Neural cell (in vitro differentiated cells): ENCODE results near the gene GPR18. TPM values are rescaled to one million over a fixed set of nuclear protein-coding genes. Genes with fewer than 3 reads are reported as not detected.
"Not testable (repeated sequence)": the region's sequence is repeated elsewhere in the genome, so short reads cannot be mapped to it uniquely, and the experiment has no call there.

Experiments
- H2AFZ ChIP-seq: fragments of 200-600, 300-800 bp; sonication (generic), shearing (Covaris generic); 2 replicates; pipeline ENCODE4 v1.6.0; 2014; ENCODE audit warnings: low read depth, mild to moderate bottlenecking, antibody characterized with exemption, low read length, moderate library complexity
- H3F3A ChIP-seq: fragments of 200-600 bp; shearing (Covaris generic); 2 replicates; pipeline ENCODE4 v1.6.1; 2016; ENCODE audit warnings: mild to moderate bottlenecking, moderate library complexity, mixed read lengths, antibody characterized with exemption, low read length; ENCODE audit not compliant: insufficient read depth, poor library complexity, severe bottlenecking
- H3K27ac ChIP-seq: fragments of 200-600, 300-800 bp; sonication (generic), shearing (Covaris generic); 2 replicates; pipeline ENCODE4 v1.5.1; 2014; ENCODE audit warnings: mild to moderate bottlenecking, low read length, moderate library complexity
- H3K27me3 ChIP-seq: fragments of 300-800, 200-600 bp; sonication (generic), shearing (Covaris generic); 2 replicates; pipeline ENCODE4 v1.6.0; 2014; ENCODE audit warnings: mild to moderate bottlenecking, low read depth, low read length, moderate library complexity; ENCODE audit not compliant: insufficient read depth
- H3K36me3 ChIP-seq: fragments of 300-800, 200-600 bp; sonication (generic), shearing (Covaris generic); 2 replicates; pipeline ENCODE4 v1.5.1; 2014; ENCODE audit warnings: mild to moderate bottlenecking, antibody characterized with exemption, low read length, moderate library complexity; ENCODE audit not compliant: insufficient read depth
- H3K4me2 ChIP-seq: fragments of 300-800, 200-600 bp; sonication (generic), shearing (Covaris generic); 2 replicates; pipeline ENCODE4 v1.6.0; 2014; ENCODE audit warnings: mild to moderate bottlenecking, low read length
- H3K4me3 ChIP-seq: fragments of 300-800, 200-600 bp; sonication (generic), shearing (Covaris generic); 2 replicates; pipeline ENCODE4 v1.5.1; 2014; ENCODE audit warnings: mild to moderate bottlenecking, low read length, moderate library complexity
- H3K79me2 ChIP-seq: fragments of 200-600 bp; shearing (Covaris generic); replicated peaks from 2 replicates; pipeline ENCODE4 v1.6.0; 2014; ENCODE audit warnings: mild to moderate bottlenecking, low read length, moderate library complexity; ENCODE audit not compliant: insufficient read depth
- H3K9ac ChIP-seq: fragments of 300-800, 200-600 bp; sonication (generic), shearing (Covaris generic); 2 replicates; pipeline ENCODE4 v1.6.1; 2016; ENCODE audit warnings: mild to moderate bottlenecking, low read length, mixed read lengths
- H3K9me2 ChIP-seq: fragments of 200-600 bp; shearing (Covaris generic); 2 replicates; pipeline ENCODE4 v1.6.1; 2016; ENCODE audit warnings: mild to moderate bottlenecking, low read length, mixed read lengths; ENCODE audit not compliant: insufficient read depth
- H3K9me3 ChIP-seq: fragments of 200-600, 300-800 bp; sonication (generic), shearing (Covaris generic); 2 replicates; pipeline ENCODE4 v1.6.1; 2016; ENCODE audit warnings: mild to moderate bottlenecking, mixed run types, low read length, moderate library complexity, mixed read lengths
- H4K20me1 ChIP-seq: fragments of 200-600 bp; shearing (Covaris generic); 2 replicates; pipeline ENCODE4 v1.6.1; 2016; ENCODE audit warnings: mild to moderate bottlenecking, mixed run types; ENCODE audit not compliant: insufficient read depth
- EP300 ChIP-seq: fragments of 450-650 bp; conservative IDR thresholded peaks from 2 replicates; pipeline ENCODE4 v1.6.1; 2014; ENCODE audit warnings: antibody characterized with exemption, mild to moderate bottlenecking, moderate library complexity; ENCODE audit not compliant: poor library complexity, severe bottlenecking
- EZH2 ChIP-seq: fragments of 200-600, 300-800 bp; shearing (Covaris generic), sonication (generic); IDR thresholded peaks from 2 replicates; pipeline ENCODE4 v1.6.1; 2014; ENCODE audit warnings: antibody characterized with exemption, low read length, borderline replicate concordance, mild to moderate bottlenecking; ENCODE audit not compliant: insufficient read depth, poor library complexity, severe bottlenecking
- MXI1 ChIP-seq: fragments of 450-650 bp; conservative IDR thresholded peaks from 2 replicates; pipeline ENCODE4 v1.6.1; 2014; ENCODE audit warnings: antibody characterized with exemption, mild to moderate bottlenecking; ENCODE audit not compliant: poor library complexity, severe bottlenecking
- POLR2AphosphoS5 ChIP-seq: IDR thresholded peaks from 2 replicates; pipeline ENCODE4 v1.6.1; 2012
- RAD21 ChIP-seq: fragments of 450-650 bp; conservative IDR thresholded peaks from 2 replicates; pipeline ENCODE4 v1.6.1; 2014; ENCODE audit warnings: antibody characterized with exemption, mild to moderate bottlenecking, moderate library complexity
- SMC3 ChIP-seq: fragments of 450-650 bp; conservative IDR thresholded peaks from 2 replicates; pipeline ENCODE4 v1.6.1; 2014; ENCODE audit warnings: antibody characterized with exemption, mild to moderate bottlenecking, moderate library complexity; ENCODE audit not compliant: poor library complexity
- TAF1 ChIP-seq: IDR thresholded peaks from 2 replicates; pipeline ENCODE4 v1.6.1; 2012; ENCODE audit warnings: low read depth
- polyA plus RNA-seq: library from polyadenylated mRNA; depleted of rRNA; stranded (reverse); fragments of >200 nt; gene quantifications from 2 replicates; pipeline ENCODE4 v1.2.3, GENCODE V29; 2014
- TF ChIP-seq, protein P1 (sequence below): fragments of 450-650 bp; IDR thresholded peaks from 2 replicates; pipeline ENCODE4 v1.5.1; 2014; ENCODE audit warnings: antibody characterized with exemption, mild to moderate bottlenecking, moderate library complexity; ENCODE audit not compliant: poor library complexity, severe bottlenecking
- TF ChIP-seq, protein P2 (sequence below): IDR thresholded peaks from 2 replicates; pipeline ENCODE4 v1.6.1; 2012; ENCODE audit warnings: borderline replicate concordance

The GPR18 gene
- polyA plus RNA-seq, 1 donor from 2014 or later: not detected

DNA sequence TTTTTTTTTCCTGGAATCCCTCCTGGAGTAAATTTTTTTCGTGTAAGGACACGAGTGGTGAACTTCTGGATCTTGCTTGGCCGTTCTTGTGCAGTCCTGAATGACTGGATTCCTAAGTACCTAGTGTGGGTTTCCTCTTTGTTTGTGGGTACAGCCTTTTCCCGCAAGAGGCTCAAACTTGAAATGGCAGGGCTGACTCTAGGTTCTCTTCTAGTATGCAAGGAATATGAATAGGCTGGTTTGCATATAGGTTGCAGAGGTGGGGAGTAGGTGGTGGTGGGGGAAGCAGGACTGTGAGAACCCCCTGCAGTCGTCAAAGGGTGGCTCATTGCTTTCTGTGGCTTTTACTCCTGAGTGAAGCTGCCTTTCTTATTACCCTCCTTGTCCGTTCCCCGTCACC is 43.9 kb downstream of the GPR18 start:
- Histone ChIP-seq H3K9me2 (no peaks in the 10 kb centered on the region), H3K79me2 (peaks cover 7% of the 10 kb centered on the region), H3K9ac (no peak overlapping the region), H3F3A (no peaks in the 10 kb centered on the region), H3K36me3 (no peaks in the 10 kb centered on the region), H2AFZ (no peak overlapping the region), H3K27me3 (no peaks in the 10 kb centered on the region), H3K4me2 (no peak overlapping the region), H4K20me1 (no peaks in the 10 kb centered on the region), H3K4me3 (no peak overlapping the region), H3K27ac (no peak overlapping the region), H3K9me3 (no peaks in the 10 kb centered on the region)
- TF ChIP-seq MXI1 (no peak), EZH2 (no peak), RAD21 (no peak), SMC3 (no peak), POLR2AphosphoS5 (no peak), EP300 (no peak), TAF1 (no peak)
- TF ChIP-seq, protein P1, sequence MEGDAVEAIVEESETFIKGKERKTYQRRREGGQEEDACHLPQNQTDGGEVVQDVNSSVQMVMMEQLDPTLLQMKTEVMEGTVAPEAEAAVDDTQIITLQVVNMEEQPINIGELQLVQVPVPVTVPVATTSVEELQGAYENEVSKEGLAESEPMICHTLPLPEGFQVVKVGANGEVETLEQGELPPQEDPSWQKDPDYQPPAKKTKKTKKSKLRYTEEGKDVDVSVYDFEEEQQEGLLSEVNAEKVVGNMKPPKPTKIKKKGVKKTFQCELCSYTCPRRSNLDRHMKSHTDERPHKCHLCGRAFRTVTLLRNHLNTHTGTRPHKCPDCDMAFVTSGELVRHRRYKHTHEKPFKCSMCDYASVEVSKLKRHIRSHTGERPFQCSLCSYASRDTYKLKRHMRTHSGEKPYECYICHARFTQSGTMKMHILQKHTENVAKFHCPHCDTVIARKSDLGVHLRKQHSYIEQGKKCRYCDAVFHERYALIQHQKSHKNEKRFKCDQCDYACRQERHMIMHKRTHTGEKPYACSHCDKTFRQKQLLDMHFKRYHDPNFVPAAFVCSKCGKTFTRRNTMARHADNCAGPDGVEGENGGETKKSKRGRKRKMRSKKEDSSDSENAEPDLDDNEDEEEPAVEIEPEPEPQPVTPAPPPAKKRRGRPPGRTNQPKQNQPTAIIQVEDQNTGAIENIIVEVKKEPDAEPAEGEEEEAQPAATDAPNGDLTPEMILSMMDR: no peak
- TF ChIP-seq, protein P2, sequence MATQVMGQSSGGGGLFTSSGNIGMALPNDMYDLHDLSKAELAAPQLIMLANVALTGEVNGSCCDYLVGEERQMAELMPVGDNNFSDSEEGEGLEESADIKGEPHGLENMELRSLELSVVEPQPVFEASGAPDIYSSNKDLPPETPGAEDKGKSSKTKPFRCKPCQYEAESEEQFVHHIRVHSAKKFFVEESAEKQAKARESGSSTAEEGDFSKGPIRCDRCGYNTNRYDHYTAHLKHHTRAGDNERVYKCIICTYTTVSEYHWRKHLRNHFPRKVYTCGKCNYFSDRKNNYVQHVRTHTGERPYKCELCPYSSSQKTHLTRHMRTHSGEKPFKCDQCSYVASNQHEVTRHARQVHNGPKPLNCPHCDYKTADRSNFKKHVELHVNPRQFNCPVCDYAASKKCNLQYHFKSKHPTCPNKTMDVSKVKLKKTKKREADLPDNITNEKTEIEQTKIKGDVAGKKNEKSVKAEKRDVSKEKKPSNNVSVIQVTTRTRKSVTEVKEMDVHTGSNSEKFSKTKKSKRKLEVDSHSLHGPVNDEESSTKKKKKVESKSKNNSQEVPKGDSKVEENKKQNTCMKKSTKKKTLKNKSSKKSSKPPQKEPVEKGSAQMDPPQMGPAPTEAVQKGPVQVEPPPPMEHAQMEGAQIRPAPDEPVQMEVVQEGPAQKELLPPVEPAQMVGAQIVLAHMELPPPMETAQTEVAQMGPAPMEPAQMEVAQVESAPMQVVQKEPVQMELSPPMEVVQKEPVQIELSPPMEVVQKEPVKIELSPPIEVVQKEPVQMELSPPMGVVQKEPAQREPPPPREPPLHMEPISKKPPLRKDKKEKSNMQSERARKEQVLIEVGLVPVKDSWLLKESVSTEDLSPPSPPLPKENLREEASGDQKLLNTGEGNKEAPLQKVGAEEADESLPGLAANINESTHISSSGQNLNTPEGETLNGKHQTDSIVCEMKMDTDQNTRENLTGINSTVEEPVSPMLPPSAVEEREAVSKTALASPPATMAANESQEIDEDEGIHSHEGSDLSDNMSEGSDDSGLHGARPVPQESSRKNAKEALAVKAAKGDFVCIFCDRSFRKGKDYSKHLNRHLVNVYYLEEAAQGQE: no peak

DNA sequence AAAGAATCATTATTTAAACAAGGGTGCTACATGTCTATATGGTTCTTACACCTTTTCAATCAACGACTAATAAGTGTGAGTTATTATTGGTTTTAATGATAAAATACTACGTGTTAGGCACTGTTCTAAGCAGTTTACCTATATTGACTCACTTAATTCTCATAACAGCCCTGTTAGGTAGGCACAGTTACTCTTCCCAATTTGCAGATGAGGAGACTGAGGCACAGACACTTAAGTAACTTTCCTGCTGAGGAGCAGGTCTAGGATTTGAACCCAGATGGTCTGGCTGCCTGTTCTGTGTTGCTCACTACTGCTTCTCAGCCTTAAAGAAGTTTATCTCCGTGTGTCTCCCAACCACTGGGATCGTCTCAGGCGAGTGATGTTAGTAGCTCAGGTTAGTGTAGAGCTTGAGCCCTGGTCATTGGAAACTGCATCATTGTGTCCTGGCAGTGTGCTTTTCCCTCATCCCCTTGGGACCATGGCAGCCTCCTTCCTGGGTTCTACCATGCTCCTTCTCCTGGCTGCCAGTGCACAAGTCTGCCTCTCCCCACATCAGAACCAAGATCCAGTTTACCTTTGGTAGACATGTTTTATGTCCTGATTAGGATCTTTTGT is 46.7 kb downstream of the GPR18 start:
- no peaks in the 10 kb centered on the region for H3K9me3 ChIP-seq
- H3K27ac ChIP-seq: no peak overlapping the region
- H3K79me2 ChIP-seq: peaks cover 2% of the 10 kb centered on the region
- no peak overlapping the region for H3K9ac ChIP-seq
- H3K9me2 ChIP-seq: no peaks in the 10 kb centered on the region
- H4K20me1 ChIP-seq: no peaks in the 10 kb centered on the region
- no peak overlapping the region for H3K4me3 ChIP-seq
- H3F3A ChIP-seq: no peaks in the 10 kb centered on the region
- H3K4me2 ChIP-seq: no peak overlapping the region
- no peaks in the 10 kb centered on the region for H3K27me3 ChIP-seq
- H2AFZ ChIP-seq: no peak overlapping the region
- TF ChIP-seq SMC3 (no peak), POLR2AphosphoS5 (no peak), EP300 (no peak), EZH2 (no peak), TAF1 (no peak), RAD21 (no peak), MXI1 (no peak)
- TF ChIP-seq, protein P2: no peak
- TF ChIP-seq, protein P1: no peak
- no peaks in the 10 kb centered on the region for H3K36me3 ChIP-seq

DNA sequence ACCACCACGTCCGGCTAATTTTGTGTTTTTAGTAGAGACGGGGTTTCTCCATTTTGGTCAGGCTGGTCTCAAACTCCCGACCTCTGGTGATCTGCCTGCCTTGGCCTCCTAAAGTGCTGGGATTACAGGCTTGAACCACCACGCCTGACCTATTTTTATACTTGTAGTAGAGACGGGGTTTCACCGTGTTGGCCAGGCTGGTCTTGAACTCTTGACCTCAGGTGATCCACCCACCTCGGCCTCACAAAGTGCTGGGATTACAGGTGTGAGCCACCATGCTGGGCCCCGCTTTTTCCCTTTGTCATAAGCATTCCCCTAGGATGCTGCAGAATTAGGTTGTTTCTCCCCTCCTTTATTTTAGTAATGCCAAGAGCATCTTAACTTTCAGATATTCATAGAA is 47.6 kb downstream of the GPR18 start:
- not testable (repeated sequence) for H3K27me3 ChIP-seq, H3F3A ChIP-seq, H3K27ac ChIP-seq, H4K20me1 ChIP-seq, H3K9me2 ChIP-seq, H3K4me3 ChIP-seq, H2AFZ ChIP-seq, H3K36me3 ChIP-seq, H3K4me2 ChIP-seq, H3K9ac ChIP-seq, H3K79me2 ChIP-seq, H3K9me3 ChIP-seq
